Activated CD4-positive, alpha-beta T cell treated with anti-CD3 and anti-CD28 coated beads for 4 hours (primary cell): ENCODE results near the gene CAV3.

Experiments
- DNase-seq, 2 donors: peaks; one replicate each; pipeline ENCODE4 v3.0.0-alpha.2; 2020

Gene CAV3

DNA sequence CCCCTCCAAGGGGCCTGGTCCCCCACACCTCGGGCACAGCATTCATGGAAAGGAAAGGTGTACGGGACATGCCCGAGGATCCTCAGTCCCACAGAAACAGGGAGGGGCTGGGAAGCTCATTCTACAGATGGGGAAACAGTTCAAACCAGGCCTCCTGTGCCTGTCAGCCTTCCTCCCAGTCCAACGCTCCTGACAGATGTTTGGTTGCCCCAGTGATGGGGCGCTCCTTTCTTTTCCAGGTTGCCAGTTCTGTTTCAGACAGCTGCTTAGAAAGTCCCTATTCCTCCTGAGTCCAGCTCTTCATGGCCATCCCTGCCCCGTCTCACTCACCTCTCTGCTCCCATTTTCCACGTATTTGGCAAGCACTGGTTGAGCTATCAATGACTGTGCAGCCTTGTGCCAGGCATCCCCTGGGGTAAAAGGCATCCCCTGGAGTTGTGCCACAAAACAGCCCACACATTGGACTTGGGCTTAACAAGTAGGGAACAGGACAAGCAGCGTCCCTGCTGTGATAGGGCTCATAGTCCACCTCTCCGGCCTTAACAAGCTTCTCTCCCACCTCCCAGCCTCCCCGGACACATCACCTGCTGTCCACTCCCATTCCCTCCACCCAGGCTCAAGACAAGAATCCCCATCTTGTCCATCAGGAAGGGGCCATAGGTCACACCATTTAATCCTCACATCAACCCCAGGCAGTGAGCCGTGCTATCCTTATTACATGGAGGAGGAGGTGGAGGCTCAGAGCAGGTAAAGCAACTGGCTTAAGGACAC is 29.2 kb downstream of the CAV3 start:
- DNase-seq, result no peak

DNA sequence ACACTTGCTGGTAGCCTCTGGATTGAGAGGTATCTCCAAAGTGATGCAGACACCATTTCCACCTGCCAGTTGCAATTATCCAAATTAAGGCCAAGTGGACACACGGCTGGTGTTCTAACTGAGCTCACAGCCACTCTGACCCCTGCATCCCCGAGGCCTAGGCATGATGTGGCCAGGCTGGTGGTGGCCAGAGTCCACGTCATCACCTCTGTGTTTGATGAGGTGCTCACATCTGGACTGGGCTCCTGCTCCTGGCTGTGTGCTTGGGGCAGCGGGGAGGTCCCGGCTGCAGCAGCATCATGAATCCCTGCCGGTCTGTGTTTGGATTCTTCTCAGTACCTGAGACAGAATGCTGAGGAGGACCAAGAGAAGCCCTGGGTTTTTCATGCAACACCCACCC is 30.9 kb downstream of the CAV3 start:
- DNase-seq, result no peak

DNA sequence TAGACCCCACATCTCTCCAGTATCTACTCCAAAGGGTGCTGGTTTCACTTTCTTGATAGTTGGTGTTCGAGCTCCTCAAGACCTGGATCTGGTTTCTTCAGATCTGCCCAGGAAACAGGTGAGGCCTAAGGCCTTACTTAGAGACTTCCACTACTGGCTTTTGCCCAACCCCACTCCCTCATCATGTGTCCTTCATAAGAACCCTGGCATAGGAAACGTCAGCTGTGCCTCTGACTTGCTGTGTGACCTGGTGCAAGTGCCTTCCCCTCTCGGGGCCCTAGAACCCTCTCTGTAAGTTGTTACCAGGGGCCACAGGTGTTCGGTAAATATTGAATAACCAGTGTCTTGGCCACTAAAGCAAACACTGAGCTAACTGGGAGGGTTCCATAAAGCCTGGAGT is 31.9 kb downstream of the CAV3 start:
- DNase-seq, result no peak

DNA sequence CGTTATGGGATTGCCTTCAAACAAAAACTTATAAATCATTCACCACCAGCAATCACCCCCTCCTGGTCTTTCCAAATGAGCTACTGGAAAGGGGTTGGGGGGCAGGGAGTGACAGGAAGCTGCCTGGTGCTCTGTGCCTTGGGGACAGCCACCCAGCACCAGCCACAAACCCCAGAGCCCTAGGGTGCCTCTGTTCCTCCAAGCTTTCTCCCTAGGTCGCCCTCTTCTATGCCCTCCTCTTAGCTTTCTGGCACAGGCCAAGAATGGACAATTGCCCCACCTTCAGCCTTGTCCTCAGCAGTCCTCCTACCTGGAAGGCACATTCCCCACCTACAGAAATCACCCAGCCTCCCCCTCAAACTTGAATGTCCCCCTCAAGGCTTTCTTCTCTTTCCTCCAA is 32.5 kb downstream of the CAV3 start:
- DNase-seq, result no peak

DNA sequence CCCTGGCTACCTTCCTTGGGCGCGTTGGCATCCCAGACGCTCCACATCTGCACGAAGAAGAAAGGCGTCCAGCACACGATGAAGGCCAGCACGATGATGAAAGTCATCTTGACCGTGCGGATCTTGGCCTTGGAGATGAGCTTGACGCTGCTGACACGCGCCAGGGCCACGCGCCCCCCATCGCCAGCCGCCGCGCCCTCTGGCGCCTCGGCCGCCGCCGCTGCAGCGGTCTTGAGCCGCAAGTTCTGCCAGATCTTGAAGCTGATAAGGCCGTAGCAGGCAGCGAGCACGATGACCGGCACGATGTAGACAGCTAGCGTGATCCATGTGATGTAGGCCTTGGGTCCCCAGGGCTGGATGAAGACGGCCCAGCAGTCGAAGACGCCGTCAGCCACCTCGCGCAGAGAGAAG is 33.7 kb downstream of the CAV3 start:
- no peak for DNase-seq

DNA sequence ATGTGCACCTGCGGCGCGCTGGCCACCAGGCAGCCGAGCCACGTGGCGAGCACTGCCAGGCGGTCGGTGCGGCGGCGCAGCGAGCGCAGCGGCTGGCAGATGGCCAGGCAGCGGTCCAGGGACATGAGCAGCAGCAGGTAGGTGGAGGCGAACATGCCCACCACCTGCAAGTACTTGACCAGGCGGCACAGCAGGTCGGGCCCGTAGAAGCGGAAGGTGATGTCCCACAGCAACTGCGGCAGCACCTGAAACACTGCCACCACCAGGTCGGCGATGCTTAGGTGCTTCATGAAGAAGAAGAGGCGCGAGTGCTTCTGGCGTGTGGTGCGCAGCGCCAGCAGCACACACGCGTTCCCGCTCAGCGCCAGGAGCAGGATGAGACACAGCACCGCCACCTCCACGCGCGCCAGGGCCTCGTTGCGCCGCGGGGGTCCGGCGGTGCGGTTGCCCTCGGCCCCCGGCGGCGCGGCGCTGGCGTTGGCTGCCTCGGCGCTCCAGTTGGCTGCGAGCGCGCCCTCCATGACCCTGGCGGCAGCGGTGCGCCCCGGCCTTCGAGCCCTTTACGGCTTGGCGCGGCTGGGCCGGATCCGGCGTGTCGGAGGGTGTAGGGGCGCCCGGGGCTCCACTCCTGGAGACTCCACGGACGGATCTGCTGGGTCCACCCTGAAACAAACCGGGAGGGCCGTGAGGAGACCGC is 34.2 kb downstream of the CAV3 start:
- DNase-seq, result no peak

DNA sequence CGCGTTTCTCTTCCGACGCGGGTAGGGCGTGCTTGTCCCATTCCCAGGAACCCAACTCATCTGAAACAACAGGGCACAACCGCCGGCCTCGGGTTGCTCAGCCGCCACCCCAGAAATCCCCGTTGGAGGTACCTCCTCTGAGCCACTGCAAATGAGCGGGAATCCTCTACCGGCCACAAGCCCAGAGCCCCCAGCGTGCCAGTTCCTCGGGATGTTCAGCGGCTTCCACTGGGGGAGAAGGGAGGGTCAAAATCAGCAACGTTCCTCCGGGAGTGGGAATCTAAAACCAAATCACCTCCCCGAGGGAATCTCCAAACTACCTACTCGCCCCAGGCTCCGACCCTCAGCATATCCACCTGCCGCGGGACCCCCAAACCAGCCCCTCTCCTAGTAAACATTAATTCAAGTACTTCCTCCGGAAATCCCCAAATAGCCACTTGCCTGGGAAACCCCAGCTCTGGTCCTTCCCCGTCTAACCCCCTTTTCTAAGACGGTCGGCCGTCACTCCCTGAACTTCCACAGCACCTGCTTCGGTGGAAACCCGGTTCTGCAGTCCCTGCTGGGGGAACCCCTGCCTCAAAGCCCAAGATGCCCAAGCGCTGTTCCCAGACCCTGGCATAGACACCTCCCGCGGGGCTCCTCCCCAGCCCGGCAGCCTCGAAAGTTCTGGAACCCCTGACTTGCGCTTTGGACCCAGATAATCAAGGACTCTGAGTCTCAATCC is 34.9 kb downstream of the CAV3 start:
- DNase-seq, result no peak

DNA sequence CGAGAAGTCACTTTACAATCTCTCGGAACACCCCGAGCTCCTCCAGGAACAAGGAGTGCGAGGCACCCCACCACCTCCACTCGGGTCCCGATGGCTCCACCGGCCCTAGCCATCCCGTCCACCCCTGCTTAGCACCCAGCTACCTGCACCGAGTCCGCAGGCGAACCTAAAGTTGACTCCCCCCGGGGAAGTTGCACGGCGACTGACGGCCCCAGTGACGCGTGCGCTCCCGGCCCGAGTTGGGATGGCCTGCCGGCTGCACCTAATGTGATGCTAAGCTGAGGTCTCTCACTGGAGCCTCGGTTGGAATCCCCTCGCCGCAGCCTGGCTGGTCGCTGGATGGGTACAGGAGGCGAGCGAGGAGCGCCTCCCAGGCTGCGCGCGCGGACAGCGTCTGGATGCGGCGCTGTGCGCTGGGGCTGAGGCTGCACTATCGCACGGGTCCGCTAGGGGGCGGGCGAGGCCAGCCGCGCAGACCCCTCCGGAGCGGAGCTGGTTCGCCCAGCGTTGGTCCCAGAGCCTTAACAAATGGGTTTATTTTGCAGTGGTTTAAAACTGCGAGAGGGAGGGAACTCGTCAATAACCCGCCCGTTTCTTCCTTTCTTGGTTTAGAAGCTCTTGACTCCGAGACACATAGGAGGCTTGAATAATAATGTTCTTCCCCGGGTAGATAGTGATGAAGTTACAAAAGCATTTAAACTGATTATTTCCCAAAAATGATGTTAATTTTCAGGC is 35.7 kb downstream of the CAV3 start, which contains the start of gene OXTR:
Gene OXTR (minus strand): TSS at position 526 of the 735 bp plus-strand sequence. CDS start 1,426 bp downstream, outside the sequence.
- peak; percentile 13 to 16 for DNase-seq

DNA sequence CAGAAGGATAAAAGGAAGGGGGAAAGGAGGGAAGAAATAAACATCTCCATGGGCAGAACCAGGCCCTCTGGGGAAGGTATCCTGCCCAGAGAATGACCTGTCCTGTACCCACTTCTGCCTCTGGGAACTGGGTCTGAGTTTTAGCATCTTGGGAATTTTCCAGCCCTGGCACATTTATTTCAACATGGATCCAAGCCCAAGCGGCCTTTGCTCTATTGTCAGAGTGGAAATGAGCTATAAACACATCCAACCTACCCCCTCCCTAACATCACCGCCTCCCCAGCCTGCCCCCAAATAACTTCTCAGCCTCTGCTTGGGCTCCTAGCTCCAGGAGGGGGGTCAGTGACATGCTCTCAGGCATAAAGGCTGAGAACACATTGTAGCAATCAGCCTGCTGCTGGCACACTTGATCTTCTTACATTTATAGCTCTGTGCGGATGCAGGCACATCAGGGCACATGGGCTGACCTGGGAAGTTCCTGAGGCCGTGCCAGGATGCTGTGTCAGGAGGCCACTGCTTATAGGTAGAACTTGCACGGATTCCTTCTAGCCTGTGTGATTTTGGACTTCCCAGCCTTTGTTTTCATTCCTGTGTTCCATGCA is 40.4 kb downstream of the CAV3 start:
- DNase-seq, result no peak

DNA sequence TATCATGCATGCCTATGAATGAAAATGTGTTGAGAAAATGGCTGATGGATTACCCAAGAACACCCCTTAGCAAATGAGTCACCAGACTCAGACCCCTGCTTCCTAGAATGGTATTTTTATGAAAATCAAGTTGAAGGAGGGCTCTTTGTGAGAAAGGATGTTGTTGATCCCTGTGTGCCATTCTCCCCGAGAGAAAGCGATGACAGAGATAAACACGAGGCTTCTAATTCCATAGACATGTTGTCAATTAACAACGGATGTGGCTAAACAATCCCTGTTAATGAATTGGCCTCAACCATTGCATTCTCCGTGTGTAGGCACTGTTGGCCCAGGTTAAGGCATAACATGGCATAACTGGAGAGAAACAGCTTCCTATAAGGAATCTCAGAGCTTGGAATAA is 41.6 kb downstream of the CAV3 start:
- no peak for DNase-seq

DNA sequence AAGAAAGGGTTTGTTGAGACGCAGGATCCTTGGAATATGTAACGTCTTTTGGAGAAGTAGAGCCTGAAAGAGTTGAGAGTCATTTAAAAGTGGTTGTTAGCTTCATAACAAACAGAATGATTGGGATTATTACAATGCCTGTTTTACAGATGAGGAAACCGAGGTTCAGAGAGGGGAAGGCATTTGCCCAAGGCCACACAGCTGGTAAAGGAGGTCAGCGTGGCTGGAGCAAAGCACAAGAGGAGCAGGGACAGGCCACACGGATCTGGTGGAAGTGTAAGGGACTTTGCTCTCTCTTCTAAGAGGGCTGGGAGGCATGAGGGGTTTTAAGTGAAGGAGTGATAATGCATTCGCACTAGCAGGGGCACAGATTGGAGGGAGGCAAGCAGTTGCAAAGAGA is 42.0 kb downstream of the CAV3 start:
- no peak for DNase-seq

DNA sequence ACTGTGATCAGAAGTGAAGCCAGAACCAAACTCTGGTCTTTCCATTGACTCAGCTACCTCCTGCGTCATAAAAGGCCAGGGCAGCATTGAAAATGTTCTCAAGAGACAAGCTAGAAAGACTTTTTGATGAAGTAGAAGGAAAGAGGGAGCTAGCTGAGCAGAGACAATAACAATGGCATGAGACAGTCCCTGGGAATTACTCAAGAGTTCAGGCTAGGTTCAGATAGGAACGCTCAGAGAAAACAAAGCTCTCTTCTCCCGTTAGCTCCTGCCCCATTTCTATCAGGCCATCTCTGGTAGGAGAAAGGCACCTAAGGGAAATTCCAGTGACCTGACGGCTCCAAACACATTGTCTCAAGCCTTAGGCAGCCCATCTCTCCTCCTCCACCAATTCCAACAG is 42.8 kb downstream of the CAV3 start:
- no peak for DNase-seq

DNA sequence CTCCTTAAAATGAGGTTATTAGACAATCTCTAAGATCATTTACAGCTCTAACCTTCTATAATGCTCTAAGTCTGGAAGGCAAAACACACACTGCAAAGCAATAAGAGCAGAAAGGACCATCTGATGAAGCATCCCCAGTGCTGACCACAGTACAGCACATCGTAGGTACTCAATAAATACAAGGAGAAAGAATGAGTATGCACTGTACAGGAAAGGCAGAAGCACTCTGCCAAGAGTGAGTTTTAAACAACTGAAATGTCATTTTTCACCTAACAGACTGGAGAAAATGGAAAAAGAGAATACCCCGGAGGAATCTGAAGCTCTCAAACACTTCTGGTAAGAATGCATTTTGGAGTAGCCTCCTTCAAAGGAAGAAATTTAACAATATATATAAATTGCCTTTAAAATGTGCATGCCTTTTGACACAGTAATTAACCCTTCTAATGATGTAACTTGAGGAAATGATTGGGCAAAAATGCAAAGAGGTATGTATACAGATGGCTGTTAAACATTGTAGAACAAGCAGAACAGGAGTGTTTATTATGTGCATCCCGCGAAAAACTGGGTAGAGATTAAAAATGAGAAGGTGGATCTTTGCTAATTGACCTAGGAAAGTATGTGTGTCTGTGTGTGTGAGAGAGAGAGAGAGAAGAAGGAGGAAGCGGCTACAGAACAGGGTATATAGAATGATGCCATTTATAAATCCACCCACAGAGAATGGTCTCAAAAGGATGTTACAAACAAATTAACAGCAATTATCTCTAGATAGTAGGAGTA is 43.8 kb downstream of the CAV3 start:
- DNase-seq, result no peak

DNA sequence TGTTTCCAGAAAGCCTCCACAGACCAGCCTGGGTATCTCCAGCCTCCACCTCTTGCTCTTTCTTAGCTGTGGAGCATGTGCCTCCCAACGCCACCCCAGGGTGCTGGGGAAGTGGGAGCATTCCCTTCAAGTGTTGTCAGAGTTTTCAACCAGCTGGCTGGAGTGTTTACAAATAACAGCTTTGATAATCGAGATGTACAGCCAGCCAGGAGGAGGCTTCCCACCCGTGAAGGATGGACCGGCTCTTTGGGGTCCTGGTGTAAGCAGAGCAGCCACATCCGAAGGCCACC is 44.3 kb downstream of the CAV3 start:
- DNase-seq, result no peak

DNA sequence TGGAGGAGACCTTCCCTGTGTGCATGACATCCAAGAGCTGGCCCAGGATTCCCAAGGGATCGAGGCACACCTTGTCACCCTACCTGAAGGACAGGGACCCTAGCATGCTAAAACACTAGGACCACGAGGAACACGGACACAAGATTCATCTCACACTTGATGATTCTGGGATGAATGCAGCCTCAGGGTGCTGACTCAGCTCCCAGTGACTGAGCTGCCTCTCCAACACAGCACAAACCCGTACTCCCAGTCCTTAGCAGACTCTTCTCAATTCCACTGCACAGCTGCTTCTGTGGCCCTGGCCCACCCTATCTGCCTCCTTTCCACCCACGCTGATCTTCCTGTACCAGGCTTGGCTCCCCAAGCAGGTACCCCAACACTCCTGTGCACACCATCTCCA is 44.9 kb downstream of the CAV3 start:
- DNase-seq, result no peak

DNA sequence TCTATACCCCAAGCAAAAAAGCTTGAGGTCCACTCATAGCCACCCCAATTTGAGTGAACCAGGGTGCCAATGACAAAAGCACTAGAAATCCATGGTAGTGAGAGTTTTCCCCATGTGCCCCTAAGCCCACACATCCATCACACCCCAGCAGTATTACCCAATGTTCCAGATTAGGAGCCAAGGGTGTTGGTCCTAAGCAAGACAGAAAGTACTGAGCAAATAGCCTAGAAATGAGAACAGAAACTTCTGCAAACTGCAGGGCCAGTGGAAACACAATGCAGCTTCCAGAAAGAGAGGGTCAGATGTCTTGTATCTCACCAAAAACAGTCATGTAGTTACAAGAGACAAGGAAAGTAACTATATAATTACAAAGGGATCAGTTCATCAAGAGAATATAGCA is 46.7 kb downstream of the CAV3 start:
- DNase-seq, result no peak

DNA sequence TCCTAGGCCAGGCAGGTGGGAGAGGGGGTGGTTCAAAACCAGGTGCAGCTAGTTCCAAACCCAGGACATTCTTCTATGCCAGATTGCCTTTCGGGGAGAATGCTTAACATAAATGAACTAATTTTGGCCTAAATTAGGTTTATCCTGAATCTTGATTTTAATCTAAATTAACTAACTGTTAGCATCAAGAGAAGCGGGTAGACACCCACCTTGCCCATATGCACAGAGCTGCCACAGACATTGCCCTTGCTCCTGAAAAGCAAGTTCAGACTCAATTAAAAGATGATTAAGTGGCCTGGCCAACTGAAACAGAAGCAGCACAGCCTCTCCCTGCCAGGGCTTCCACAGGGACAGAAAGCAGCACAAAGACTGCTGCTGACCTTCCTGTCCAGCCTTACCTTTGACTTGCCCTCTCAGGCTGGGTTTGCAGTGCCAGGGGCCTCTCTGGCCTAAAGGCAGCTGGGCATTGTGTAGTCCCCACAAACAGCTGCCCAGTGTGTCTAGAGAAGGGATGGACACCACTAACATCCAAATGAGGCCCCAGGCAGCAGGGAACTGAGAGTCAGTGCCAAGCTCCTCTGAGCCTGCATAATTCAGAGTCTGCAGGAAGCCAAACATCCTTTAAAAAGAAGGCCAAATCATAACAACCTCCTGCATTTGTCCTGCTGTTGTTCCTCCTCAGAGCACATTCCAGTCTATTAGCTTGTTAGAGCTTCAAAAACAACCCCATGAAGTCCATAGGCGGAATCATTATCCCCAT is 51.3 kb downstream of the CAV3 start:
- no peak for DNase-seq

DNA sequence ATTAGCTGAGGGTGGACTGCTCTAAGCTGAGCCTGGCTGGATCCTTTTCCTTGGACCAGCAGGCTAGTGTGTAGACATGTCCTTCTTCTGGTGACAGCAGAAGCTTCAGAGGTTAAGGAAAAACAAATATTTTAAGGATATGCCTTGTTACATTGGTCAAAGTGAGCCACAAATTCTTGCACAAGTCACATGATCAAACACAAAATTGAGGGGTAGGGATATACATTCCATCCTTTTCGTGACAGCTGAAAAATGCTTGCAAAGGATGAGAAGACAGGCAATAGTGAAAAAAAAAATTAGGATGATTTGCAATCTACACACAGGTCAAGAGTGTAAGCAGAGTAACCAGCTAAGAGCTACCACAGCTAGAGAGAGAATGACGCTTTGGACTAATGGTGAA is 56.9 kb downstream of the CAV3 start:
- DNase-seq, result no peak

DNA sequence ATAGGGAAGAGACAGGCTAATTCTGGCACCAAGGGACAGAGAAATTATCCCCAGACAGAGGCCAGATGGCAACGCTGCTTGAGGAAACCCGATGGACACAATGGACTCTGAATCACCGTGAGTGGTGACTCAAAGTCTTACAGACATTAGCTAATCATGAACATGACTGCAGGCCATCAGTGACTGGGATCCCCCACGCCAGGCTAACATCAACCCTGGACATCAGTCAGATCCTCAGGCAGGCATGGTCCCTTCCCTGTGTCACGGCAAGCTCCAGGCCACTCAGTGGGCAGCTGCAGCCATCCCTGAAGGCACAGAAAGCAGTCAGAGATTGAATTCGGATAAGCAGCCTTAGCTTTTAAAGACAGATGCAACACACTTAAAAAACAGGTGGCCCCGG is 59.6 kb downstream of the CAV3 start:
- no peak for DNase-seq

DNA sequence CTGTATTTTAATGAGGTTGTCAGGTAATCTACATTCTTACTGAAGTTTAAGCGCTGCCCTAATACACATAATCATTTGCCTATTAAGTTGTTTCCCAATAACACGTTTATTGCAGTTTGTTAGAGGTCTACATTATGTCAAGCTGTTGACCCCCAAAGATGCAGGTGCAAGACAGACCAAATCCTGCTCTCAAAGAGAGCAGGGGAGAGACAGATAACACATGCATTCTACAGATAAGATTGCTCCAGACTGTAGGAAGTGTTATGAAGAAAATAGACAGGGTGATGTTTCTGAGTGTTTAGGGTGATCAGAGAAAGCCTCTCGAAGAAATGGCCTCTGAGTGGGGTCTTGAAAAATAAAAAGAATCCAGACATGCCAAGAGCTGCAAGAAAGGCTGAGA is 60.6 kb downstream of the CAV3 start:
- DNase-seq, result no peak
